Lung (tissue), 12 donors: ENCODE results near the gene IFT57. TPM values are rescaled to one million over a fixed set of nuclear protein-coding genes. Genes with fewer than 3 reads are reported as not detected.

Experiments
- ATAC-seq: fragments of 200-7000 bp; cut with Tn5 transposase; one replicate; pipeline ENCODE4 v1.9.1; 2020; ENCODE audit warnings: moderate number of reproducible peaks; ENCODE audit not compliant: insufficient read depth, low FRiP score
- DNase-seq, 3 donors: peaks; one replicate each; pipeline ENCODE4 v3.0.0-alpha.2; 2013 to 2017
- H3K27ac ChIP-seq, 2 donors: one replicate each; pipeline ENCODE4 v1.5.1; 2013; ENCODE audit warnings: mild to moderate bottlenecking in 2 of 2, moderate library complexity in 2 of 2, control low read depth in 1 of 2, inconsistent platforms in 1 of 2, low read depth in 1 of 2, low read length in 1 of 2
- H3K27me3 ChIP-seq, 3 donors: one replicate each; pipeline ENCODE4 v1.5.1; 2013; ENCODE audit warnings: low read length in 2 of 3; ENCODE audit not compliant: control insufficient read depth in 3 of 3, insufficient read depth in 3 of 3
- H3K36me3 ChIP-seq, 4 donors: one replicate each; pipeline ENCODE4 v1.5.1; 2013; ENCODE audit warnings: low read length in 4 of 4, mild to moderate bottlenecking in 1 of 4, moderate library complexity in 1 of 4; ENCODE audit not compliant: control insufficient read depth in 4 of 4, insufficient read depth in 4 of 4
- H3K4me1 ChIP-seq, 5 donors: one replicate each; pipeline ENCODE4 v1.5.1; 2013; ENCODE audit warnings: low read length in 5 of 5, mild to moderate bottlenecking in 2 of 5, moderate library complexity in 1 of 5; ENCODE audit not compliant: control insufficient read depth in 5 of 5, insufficient read depth in 5 of 5
- H3K4me3 ChIP-seq: one replicate; pipeline ENCODE4 v1.5.1; 2013; ENCODE audit warnings: mild to moderate bottlenecking, control low read depth, moderate library complexity
- H3K9ac ChIP-seq, 2 donors: one replicate each; pipeline ENCODE4 v1.5.1; 2013; ENCODE audit warnings: low read length in 2 of 2, control low read depth in 1 of 2; ENCODE audit not compliant: insufficient read depth in 1 of 2
- H3K9me3 ChIP-seq, 4 donors: one replicate each; pipeline ENCODE4 v1.5.1; 2013; ENCODE audit warnings: low read length in 3 of 4, mild to moderate bottlenecking in 1 of 4, moderate library complexity in 1 of 4; ENCODE audit not compliant: control insufficient read depth in 4 of 4, insufficient read depth in 3 of 4
- WGBS, 2 donors: extraction: QIAGEN DNeasy Blood & Tissue Kit; methylation state at CpG; one replicate each; pipeline ENCODE4 v1.1.7; 2013; 5-methylcytosine and 5-hydroxymethylcytosine counted together
- polyA plus RNA-seq, 2 donors: library from polyadenylated mRNA; stranded (reverse); fragments of 200-250 nt; gene quantifications; one replicate each; pipeline ENCODE4 v1.2.1, GENCODE V29; 2013
- total RNA-seq, 2 donors: library from RNA; depleted of rRNA in 1 of 2; stranded (reverse); fragments of >200 nt in 1 of 2; gene quantifications; one replicate each; pipeline ENCODE4 v1.2.1, GENCODE V29; 2014 to 2021
- TF ChIP-seq, protein P1 (sequence below): IDR thresholded peaks from 2 replicates; pipeline ENCODE4 v1.5.1; 2012; ENCODE audit warnings: mild to moderate bottlenecking; ENCODE audit errors: control extremely low read depth, extremely low read depth
- donor health status: control.
- donor health status: control.
- donor health status: Bipolar disorder and iron deficiency.
- donor health status: healthy.
- donor health status: DM: yes; HTN: yes; CAD: no.

The IFT57 gene
- total and polyA plus RNA-seq, 4 donors: 66.1 to 205 (median 129) TPM

DNA sequence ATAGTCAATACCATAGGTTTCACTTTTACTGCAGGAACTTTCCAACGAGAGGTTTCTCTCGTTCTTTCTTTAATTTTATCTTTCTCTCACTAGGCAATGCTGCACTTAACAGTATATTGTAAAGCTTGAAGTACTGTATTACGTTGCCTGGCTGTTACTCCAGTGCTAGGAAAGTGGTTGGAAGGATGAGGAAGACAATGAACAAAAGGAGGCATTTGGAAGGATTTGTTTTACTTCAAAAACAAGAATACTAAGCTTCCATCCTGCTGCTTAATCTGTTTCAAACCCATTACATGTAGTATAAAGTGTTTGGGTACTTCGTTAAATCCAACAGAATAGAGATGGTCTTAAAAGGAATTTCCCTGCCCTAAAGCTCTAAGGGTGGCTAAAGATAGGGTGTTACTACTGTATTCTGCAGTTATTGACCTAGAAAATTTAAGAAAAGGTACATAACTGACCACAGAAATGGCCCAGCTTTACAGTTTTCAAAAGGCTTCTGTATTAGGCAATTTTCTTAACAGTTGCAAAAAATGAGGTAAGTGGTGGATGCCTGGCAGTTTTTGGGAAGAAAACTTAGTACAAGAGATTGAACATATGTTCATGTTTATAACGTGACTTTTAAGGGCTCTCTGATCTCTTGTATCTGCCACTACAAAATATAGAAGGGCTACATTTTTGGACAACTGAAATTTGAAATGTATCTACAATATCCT is 785 bp upstream of the IFT57 start:
- H3K4me1 ChIP-seq: peaks cover 0 to 36% (median 19%) of the 10 kb centered on the region in 5 donors
- H3K9ac ChIP-seq: peak overlapping the region; percentile 80 to 94
- H3K9me3 ChIP-seq: no peaks in the 10 kb centered on the region
- DNase-seq (peak in 2 of 3 donors; percentile 71 to 74), ATAC-seq (no peak)
- TF ChIP-seq, protein P1, sequence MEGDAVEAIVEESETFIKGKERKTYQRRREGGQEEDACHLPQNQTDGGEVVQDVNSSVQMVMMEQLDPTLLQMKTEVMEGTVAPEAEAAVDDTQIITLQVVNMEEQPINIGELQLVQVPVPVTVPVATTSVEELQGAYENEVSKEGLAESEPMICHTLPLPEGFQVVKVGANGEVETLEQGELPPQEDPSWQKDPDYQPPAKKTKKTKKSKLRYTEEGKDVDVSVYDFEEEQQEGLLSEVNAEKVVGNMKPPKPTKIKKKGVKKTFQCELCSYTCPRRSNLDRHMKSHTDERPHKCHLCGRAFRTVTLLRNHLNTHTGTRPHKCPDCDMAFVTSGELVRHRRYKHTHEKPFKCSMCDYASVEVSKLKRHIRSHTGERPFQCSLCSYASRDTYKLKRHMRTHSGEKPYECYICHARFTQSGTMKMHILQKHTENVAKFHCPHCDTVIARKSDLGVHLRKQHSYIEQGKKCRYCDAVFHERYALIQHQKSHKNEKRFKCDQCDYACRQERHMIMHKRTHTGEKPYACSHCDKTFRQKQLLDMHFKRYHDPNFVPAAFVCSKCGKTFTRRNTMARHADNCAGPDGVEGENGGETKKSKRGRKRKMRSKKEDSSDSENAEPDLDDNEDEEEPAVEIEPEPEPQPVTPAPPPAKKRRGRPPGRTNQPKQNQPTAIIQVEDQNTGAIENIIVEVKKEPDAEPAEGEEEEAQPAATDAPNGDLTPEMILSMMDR: no peak
- no peaks in the 10 kb centered on the region for H3K36me3 ChIP-seq
- no peaks in the 10 kb centered on the region for H3K27me3 ChIP-seq
- WGBS, 2 donors: 8% methylated on average over 5 of the region's 5 CpGs
- H3K27ac ChIP-seq: no peak overlapping the region
- H3K4me3 ChIP-seq: no peak overlapping the region

DNA sequence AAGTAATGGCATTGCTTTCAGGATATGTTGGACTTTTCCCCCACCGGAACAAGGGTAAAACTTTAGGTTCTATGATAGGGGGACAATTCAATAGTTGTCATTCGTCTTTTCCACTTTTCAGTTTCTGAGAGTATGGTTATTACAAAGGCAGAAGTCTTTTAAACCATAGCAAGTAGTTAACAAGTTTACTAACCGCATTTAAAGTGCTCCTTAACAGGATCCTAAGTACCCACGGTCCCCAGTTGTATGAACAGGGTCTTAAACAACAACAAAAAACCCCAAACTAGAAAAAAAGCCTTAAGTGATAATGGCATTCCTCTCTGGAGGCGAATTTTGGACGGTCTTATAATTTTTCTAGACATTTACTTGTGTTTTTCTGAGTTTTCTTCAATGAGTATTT is 831 bp downstream of the IFT57 start:
- H3K9ac ChIP-seq: peak overlapping the region; percentile 80 to 95
- peaks cover 0 to 3% (median 0%) of the 10 kb centered on the region in 4 donors for H3K36me3 ChIP-seq
- no peaks in the 10 kb centered on the region for H3K27me3 ChIP-seq
- TF ChIP-seq, protein P1: no peak
- H3K9me3 ChIP-seq: no peaks in the 10 kb centered on the region
- DNase-seq (peak in 2 of 3 donors; percentile 46 to 74), ATAC-seq (no peak)
- H3K4me3 ChIP-seq: peak overlapping the region; percentile 39
- 19 to 23% methylated on average over 6 of the region's 6 CpGs for WGBS, 2 donors
- peaks cover 0 to 36% (median 19%) of the 10 kb centered on the region in 5 donors for H3K4me1 ChIP-seq
- no peak overlapping the region for H3K27ac ChIP-seq

DNA sequence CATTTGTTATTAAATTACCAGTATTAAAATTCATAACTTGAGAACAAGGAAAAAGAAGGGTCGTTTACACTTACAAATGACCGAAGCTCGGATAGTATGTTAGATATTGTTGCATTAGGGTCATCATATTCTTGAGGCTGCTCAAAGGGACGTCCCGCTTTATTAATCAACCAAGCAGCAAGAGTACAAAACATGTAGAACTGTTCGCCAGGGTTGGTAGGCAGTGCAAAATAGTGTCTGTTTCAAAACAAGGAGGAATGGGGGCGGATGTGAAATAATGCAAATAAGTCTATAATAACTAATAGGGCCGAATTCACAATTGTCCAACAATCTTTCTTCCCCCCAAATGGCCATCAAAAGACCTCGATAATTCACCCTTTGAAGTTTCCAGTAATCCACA is 2.9 kb downstream of the IFT57 start:
- Histone ChIP-seq H3K27ac (no peak overlapping the region), H3K4me1 (peaks cover 0 to 32% (median 17%) of the 10 kb centered on the region in 5 donors), H3K27me3 (no peaks in the 10 kb centered on the region), H3K9me3 (no peaks in the 10 kb centered on the region), H3K9ac (no peak overlapping the region), H3K36me3 (peaks cover 0 to 5% (median 0%) of the 10 kb centered on the region in 4 donors), H3K4me3 (no peak overlapping the region)
- no peak for DNase-seq
- no peak for ATAC-seq
- TF ChIP-seq, protein P1: no peak
- WGBS, 2 donors: 69 to 84% methylated on average over 9 of the region's 9 CpGs
